ENCODE measurements around the gene CACNB2. TPM values are rescaled to one million over a fixed set of nuclear protein-coding genes. Genes with fewer than 3 reads are reported as not detected.

CACNB2 gene
- 0.03 TPM in 1 of 2 replicates, not detected in the other for total RNA-seq (2014; rRNA removed; shearing (Covaris generic))
- polyA plus RNA-seq (2015; cell fraction: cytosol; rRNA removed), result not detected in 2 replicates
- polyA plus RNA-seq (2015; cell fraction: nucleus; rRNA removed), result 0.05 TPM in 1 of 2 replicates, not detected in the other

- no peak for DNase-seq (ENCODE audit: low read depth)
Measured at GRCh38 chr10:18140149-18140956, at the start of gene CACNB2. Gene CACNB2 (plus strand): TSS chr10:18140424.

GRCh38 chr10:18094332-18094731 lies 45.9 kb upstream of the CACNB2 start:
- DNase-seq (ENCODE audit: low read depth), result no peak

- no peak for DNase-seq (ENCODE audit: low read depth)
Measured at GRCh38 chr10:18094793-18095192, 45.4 kb upstream of the CACNB2 start.

- peak; percentile 58 for DNase-seq (ENCODE audit: low read depth)
Measured at GRCh38 chr10:18097524-18097923, 42.7 kb upstream of the CACNB2 start.

GRCh38 chr10:18098201-18098600 lies 42.0 kb upstream of the CACNB2 start:
- DNase-seq (ENCODE audit: low read depth), result no peak

- no peak for DNase-seq (ENCODE audit: low read depth)
Measured at GRCh38 chr10:18099415-18099814, 40.8 kb upstream of the CACNB2 start.

GRCh38 chr10:18100669-18101068 lies 39.6 kb upstream of the CACNB2 start:
- peak; percentile 2 for DNase-seq (ENCODE audit: low read depth)

GRCh38 chr10:18102404-18102803 lies 37.8 kb upstream of the CACNB2 start:
- DNase-seq (ENCODE audit: low read depth), result no peak

- peak; percentile 8 for DNase-seq (ENCODE audit: low read depth)
Measured at GRCh38 chr10:18104223-18104872, 35.9 kb upstream of the CACNB2 start.

GRCh38 chr10:18109341-18109870 lies 30.8 kb upstream of the CACNB2 start:
- DNase-seq (ENCODE audit: low read depth), result no peak

GRCh38 chr10:18113881-18114280 lies 26.3 kb upstream of the CACNB2 start:
- DNase-seq (ENCODE audit: low read depth), result no peak

GRCh38 chr10:18117276-18117675 lies 22.9 kb upstream of the CACNB2 start:
- no peak for DNase-seq (ENCODE audit: low read depth)

- DNase-seq (ENCODE audit: low read depth), result no peak
Measured at GRCh38 chr10:18122753-18123152, 17.5 kb upstream of the CACNB2 start.

- no peak for DNase-seq (ENCODE audit: low read depth)
Measured at GRCh38 chr10:18133046-18133445, 7.2 kb upstream of the CACNB2 start.

GRCh38 chr10:18134509-18134908 lies 5.7 kb upstream of the CACNB2 start:
- no peak for DNase-seq (ENCODE audit: low read depth)

GRCh38 chr10:18134921-18135320 lies 5.3 kb upstream of the CACNB2 start:
- DNase-seq (ENCODE audit: low read depth), result no peak

- no peak for DNase-seq (ENCODE audit: low read depth)
Measured at GRCh38 chr10:18136073-18136791, 4.0 kb upstream of the CACNB2 start.

GRCh38 chr10:18137111-18137510 lies 3.1 kb upstream of the CACNB2 start:
- DNase-seq (ENCODE audit: low read depth), result no peak

GRCh38 chr10:18140957-18141845 lies 977 bp downstream of the CACNB2 start:
- DNase-seq (ENCODE audit: low read depth), result no peak

- DNase-seq (ENCODE audit: low read depth), result no peak
Measured at GRCh38 chr10:18142151-18142550, 1.9 kb downstream of the CACNB2 start.

GRCh38 chr10:18144396-18144795 lies 4.2 kb downstream of the CACNB2 start:
- no peak for DNase-seq (ENCODE audit: low read depth)
